Measurements from ENCODE around the gene LMO1.

The LMO1 gene

GRCh38 chr11:8209208-8209807, 54.4 kb downstream of the LMO1 start:
- no peak for ATAC-seq
- TF ChIP-seq ZNF8 (CRISPR knock-in tag; IDR thresholded peaks at IDR 0.05) (no peak), ZFP3 (CRISPR knock-in tag; IDR thresholded peaks at IDR 0.05) (no peak)

DNA sequence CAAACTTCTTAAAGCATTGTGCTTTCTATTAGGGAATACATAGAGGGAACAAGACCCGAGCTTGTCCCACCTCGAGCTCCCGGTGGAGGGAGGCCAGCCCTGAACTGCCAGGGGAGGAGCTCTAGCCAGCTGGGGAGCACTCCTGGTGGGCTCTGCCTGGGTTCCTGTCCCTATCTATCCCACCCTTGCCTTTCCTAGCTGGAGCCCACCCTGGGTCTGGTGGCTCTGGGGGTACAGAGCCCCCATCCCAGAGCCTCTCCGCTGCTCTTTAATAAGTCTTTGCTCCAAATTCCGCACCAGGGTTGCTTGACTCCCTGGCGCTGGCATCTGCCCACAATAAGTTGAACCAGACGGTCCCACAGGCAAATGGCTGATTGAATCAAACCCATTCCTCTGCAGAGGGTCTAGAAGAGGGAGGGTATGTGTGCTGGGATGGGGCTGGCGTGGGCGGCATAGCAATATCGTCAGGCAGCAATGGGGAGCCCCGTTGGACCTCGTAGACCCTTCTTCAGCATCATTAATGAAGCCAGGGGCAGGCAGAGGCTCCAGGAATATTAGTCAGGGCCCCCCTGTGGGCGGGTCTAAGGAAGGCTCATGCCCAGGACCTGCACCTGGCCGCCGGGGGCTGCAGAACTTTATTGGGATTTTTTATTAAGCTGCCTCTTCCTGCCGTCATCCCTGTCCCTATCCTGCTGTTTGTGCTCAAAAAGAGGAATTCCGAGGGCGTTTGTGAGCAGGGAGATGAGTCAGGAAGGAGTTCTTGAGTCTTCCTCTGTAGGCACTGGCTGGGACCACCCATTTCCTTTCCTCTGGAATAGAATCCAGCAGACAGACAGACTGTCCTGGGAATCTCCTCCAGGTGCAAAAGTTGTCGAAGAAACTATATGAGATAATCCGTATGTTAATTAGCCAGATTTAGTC, 56.3 kb downstream of the LMO1 start:
- ATAC-seq, result peak; percentile 30
- TF ChIP-seq PATZ1 (CRISPR knock-in tag; IDR thresholded peaks at IDR 0.05; ENCODE audit: borderline replicate concordance) (no peak), CREB5 (CRISPR knock-in tag; IDR thresholded peaks at IDR 0.05; ENCODE audit: low read depth) (no peak), TCF4 (CRISPR knock-in tag; IDR thresholded peaks at IDR 0.05; ENCODE audit: borderline replicate concordance) (no peak), SNAI2 (CRISPR knock-in tag; IDR thresholded peaks at IDR 0.05) (no peak), ARNTL (CRISPR knock-in tag; IDR thresholded peaks at IDR 0.05; ENCODE audit: borderline replicate concordance, low read depth) (no peak), ZFP30 (CRISPR knock-in tag; IDR thresholded peaks at IDR 0.05) (no peak), ZNF8 (CRISPR knock-in tag; IDR thresholded peaks at IDR 0.05) (no peak), RARB (CRISPR knock-in tag; IDR thresholded peaks at IDR 0.05) (no peak)
- TF ChIP-seq, protein P1, sequence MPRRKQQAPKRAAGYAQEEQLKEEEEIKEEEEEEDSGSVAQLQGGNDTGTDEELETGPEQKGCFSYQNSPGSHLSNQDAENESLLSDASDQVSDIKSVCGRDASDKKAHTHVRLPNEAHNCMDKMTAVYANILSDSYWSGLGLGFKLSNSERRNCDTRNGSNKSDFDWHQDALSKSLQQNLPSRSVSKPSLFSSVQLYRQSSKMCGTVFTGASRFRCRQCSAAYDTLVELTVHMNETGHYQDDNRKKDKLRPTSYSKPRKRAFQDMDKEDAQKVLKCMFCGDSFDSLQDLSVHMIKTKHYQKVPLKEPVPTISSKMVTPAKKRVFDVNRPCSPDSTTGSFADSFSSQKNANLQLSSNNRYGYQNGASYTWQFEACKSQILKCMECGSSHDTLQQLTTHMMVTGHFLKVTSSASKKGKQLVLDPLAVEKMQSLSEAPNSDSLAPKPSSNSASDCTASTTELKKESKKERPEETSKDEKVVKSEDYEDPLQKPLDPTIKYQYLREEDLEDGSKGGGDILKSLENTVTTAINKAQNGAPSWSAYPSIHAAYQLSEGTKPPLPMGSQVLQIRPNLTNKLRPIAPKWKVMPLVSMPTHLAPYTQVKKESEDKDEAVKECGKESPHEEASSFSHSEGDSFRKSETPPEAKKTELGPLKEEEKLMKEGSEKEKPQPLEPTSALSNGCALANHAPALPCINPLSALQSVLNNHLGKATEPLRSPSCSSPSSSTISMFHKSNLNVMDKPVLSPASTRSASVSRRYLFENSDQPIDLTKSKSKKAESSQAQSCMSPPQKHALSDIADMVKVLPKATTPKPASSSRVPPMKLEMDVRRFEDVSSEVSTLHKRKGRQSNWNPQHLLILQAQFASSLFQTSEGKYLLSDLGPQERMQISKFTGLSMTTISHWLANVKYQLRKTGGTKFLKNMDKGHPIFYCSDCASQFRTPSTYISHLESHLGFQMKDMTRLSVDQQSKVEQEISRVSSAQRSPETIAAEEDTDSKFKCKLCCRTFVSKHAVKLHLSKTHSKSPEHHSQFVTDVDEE (CRISPR knock-in tag; IDR thresholded peaks at IDR 0.05), result no peak

- TF ChIP-seq TCF4 (CRISPR knock-in tag; IDR thresholded peaks at IDR 0.05; ENCODE audit: borderline replicate concordance) (peak; percentile 86), GLIS3 (CRISPR knock-in tag; IDR thresholded peaks at IDR 0.05) (no peak), ZC3H10 (CRISPR knock-in tag; IDR thresholded peaks at IDR 0.05) (no peak)
- TF ChIP-seq, protein P2, sequence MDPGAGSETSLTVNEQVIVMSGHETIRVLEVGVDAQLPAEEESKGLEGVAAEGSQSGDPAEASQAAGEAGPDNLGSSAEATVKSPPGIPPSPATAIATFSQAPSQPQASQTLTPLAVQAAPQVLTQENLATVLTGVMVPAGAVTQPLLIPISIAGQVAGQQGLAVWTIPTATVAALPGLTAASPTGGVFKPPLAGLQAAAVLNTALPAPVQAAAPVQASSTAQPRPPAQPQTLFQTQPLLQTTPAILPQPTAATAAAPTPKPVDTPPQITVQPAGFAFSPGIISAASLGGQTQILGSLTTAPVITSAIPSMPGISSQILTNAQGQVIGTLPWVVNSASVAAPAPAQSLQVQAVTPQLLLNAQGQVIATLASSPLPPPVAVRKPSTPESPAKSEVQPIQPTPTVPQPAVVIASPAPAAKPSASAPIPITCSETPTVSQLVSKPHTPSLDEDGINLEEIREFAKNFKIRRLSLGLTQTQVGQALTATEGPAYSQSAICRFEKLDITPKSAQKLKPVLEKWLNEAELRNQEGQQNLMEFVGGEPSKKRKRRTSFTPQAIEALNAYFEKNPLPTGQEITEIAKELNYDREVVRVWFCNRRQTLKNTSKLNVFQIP (CRISPR knock-in tag; IDR thresholded peaks at IDR 0.05; ENCODE audit: borderline replicate concordance, low read depth), result no peak
- ATAC-seq, result peak; percentile 56
Measured at GRCh38 chr11:8206251-8207079, 57.2 kb downstream of the LMO1 start.

GRCh38 chr11:8205566-8205965, 58.1 kb downstream of the LMO1 start:
- no peak for TF ChIP-seq GLIS3 (CRISPR knock-in tag; IDR thresholded peaks at IDR 0.05)
- TF ChIP-seq PPARA (CRISPR knock-in tag; IDR thresholded peaks at IDR 0.05; ENCODE audit: borderline replicate concordance), result no peak
- no peak for TF ChIP-seq ZFP30 (CRISPR knock-in tag; IDR thresholded peaks at IDR 0.05)
- TF ChIP-seq OSR1 (CRISPR knock-in tag; IDR thresholded peaks at IDR 0.05), result no peak
- TF ChIP-seq CREB5 (CRISPR knock-in tag; IDR thresholded peaks at IDR 0.05; ENCODE audit: low read depth), result no peak
- no peak for TF ChIP-seq ZNF565 (CRISPR knock-in tag; conservative IDR thresholded peaks at IDR 0.05; ENCODE audit: low read depth)
- TF ChIP-seq ZNF8 (CRISPR knock-in tag; IDR thresholded peaks at IDR 0.05), result no peak
- ATAC-seq, result no peak

Measured in SK-N-SH treated with all-trans-retinoic acid at 6 μM for 48 hours (cell line).